Suprapubic skin (tissue), 3 donors: ENCODE measurements around the gene SH3RF1.

ENCODE experiments used
- POLR2A ChIP-seq, 2 donors: fragments of 450-650 bp; IDR thresholded peaks; one replicate each; pipeline ENCODE4 v1.6.1; 2017; ENCODE audit warnings: antibody characterized with exemption in 2 of 2, mild to moderate bottlenecking in 2 of 2, moderate library complexity in 2 of 2
- TF ChIP-seq, protein P1 (sequence below), 2 donors: fragments of 200-600 bp in 1 of 2; fragments of 450-650 bp in 1 of 2; sonication (generic) in 1 of 2; IDR thresholded peaks; one replicate each; pipeline ENCODE4 v1.5.1; 2016 to 2019; ENCODE audit warnings: antibody characterized with exemption in 2 of 2, mild to moderate bottlenecking in 1 of 2, moderate library complexity in 1 of 2

DNA sequence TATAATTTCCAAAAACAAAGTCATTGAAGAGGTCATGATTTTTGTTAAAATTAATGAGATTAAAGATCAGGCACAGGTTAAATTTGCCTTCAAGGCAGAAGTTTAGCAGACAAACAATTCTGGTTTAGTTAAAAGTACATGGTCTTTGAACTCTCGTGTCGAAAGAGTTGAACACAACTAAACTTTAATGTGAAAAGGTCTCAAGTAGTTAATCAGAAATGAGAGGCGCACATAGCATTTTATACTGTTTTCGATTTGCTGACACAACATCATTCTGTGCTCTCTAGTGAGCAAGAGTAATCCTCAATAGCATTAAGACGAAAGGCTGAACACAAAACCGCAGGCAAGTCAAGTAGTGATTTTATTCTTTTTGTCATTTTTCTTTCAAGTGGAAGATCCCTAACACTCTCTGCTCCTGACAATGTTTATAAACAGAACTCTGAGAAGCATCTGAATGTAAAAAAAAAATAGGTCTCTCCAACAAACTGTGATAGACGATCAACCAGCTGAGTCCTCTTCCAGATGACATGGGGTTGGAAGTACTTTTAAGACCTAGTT lies 49.8 kb downstream of the SH3RF1 start:
- TF ChIP-seq, protein P1, sequence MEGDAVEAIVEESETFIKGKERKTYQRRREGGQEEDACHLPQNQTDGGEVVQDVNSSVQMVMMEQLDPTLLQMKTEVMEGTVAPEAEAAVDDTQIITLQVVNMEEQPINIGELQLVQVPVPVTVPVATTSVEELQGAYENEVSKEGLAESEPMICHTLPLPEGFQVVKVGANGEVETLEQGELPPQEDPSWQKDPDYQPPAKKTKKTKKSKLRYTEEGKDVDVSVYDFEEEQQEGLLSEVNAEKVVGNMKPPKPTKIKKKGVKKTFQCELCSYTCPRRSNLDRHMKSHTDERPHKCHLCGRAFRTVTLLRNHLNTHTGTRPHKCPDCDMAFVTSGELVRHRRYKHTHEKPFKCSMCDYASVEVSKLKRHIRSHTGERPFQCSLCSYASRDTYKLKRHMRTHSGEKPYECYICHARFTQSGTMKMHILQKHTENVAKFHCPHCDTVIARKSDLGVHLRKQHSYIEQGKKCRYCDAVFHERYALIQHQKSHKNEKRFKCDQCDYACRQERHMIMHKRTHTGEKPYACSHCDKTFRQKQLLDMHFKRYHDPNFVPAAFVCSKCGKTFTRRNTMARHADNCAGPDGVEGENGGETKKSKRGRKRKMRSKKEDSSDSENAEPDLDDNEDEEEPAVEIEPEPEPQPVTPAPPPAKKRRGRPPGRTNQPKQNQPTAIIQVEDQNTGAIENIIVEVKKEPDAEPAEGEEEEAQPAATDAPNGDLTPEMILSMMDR (IDR thresholded peaks at IDR 0.05) = no peak
- TF ChIP-seq POLR2A (IDR thresholded peaks at IDR 0.05) = no peak
